ENCODE results near the gene IRF2.

Gene IRF2

DNA sequence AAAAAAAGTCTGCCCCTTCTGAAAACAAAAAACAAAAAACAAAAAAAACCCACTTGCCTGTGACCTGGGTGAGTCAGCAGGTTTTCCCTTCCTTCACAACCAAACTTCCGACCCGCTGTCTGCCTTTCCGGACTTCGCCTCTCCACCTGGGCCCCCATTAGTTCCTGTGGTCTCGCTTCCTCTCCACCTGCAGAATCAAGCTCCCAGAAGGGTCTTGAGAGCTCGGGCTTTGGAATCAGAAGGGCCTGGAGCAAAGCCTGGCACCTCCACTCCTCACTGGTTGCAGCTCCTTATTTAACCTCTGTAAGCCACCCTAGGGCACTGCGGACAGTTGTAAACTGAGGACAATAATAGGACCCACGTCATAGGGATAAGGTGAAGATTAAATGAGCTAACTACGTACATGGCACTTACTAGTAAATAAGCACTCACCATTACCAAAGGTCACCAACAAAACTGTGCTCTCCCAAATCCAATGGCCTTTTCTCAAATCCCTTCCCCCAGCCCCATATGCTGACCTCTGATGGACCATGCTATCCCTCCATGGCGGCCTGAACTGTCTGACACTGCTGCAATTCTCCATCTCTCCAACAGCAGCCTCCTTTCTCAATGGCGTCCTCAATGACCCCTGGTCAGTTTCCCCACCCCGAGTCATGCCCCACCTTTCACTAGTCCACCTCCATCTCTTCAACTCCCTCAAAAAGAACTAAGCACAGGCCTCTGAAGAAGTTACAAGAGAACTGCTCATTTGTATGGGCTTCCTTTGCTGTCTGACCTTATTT, 64.2 kb downstream of the IRF2 start:
- DNase-seq (ENCODE audit: low spot score): no peak
- FAIRE-seq: no peak

DNA sequence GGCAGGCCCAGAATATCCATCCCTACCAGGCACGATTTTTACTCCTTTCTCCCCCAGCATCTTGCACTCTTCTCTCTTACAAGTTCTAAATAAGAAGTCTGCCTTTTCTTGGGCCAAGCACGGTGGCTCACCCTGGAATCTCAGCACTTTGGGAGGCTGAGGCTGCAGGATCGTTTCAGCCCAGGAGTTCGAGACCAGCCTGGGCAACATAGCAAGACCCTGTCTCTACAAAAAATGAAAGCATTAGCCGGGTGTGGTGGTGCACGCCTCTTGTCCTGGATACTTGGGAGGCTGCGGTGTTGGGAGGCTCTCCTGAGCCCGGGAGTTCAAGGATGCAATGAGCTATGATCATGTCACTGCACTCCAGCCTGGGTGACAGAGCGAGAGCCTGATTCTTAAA, 64.8 kb downstream of the IRF2 start:
- no peak for FAIRE-seq

DNA sequence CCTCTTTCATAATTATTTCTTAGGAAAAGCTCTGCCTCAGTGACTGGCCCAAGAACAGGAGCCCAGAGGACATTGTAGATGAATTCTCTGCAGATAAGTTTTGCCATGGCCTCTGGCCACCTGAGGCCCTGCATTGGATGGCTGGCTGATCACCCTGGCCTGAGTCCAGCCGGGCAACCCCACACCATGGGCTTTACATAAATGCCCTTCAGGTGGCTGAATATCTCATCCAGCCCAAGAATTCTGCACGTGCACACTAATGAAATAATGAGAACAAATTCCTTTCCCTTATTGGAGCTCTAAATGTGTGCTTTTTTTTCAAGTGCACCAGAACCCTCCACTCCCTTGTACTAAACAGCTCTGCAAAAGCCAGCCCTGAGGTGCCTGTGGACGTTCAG, 65.7 kb downstream of the IRF2 start:
- no peak for FAIRE-seq
- DNase-seq (ENCODE audit: low spot score): no peak

More for the DNA sequence above, 64.8 kb downstream of the IRF2 start:
- no peak for DNase-seq (ENCODE audit: low spot score)

DNA sequence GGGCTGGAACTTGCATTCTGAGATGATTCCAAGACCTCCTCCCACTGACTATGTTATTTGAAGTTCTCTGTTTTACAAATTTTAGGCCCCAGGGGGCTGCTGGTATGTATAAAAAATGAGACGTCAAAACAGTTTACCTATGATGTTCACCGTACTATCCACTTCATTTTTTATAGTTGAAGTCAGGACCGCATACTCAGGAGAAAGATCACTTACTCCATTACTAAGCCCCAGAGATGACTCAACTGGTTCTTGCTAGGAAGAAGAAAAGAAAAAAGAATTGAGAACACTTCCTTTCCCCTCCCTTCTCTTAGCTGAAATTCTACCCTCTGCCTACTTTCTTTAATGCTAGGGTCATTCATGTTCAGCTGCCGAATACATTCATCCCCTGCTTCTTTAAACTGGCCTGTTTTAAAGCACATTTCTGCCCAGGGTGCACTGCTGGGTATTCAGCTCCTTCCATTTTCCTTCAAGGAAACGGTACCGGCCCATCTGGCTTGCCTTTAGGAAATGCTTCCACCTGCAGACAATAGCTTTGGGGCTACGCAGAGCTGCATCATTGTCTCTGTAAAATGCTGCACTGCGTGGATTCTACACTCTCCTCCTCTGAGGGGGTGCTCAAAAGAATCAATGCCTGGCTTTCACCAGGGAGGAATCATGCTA, 66.2 kb downstream of the IRF2 start:
- DNase-seq (ENCODE audit: low spot score) (no peak), FAIRE-seq (no peak)

DNA sequence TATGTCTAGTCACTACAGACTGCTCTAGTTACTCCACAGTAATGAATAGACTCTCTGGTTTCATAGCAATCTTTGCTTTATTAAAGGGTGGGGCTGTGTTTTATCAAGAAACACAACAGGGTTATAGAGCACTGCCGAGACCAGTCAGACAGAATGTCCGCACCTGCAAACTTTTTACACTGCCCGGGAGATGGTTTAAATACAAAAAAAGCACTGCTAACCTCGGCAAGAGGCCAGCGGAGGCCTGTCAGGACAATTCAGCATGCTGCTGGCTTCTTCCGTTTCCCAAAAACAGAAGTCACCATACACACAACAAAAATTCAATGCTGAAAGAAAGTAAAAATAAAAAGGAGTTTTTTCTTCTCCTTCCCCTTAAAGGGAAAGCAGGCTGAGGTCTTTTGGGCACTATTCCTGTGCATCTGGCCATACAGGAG, 67.4 kb downstream of the IRF2 start:
- DNase-seq (ENCODE audit: low spot score): no peak
- FAIRE-seq: no peak

DNA sequence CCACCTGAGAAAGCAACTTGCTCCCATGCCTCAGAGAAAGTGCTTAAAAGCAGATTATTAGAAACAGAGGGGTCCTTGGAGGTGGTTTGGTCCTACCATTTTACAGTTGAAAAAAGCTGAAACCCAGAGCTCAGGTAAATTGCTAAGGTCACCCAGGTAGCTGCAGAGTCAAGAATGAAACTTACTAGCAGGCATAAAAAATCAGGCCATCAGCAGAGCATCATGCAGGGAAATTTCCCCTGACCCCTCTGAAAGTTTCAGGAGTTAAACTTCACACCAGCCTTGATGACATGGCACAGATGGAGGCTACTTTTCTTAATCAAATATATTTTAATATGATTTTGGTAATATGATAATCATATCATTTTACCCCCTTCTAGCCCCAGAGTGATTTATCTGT, 70.3 kb downstream of the IRF2 start:
- FAIRE-seq (no peak), DNase-seq (ENCODE audit: low spot score) (no peak)

DNA sequence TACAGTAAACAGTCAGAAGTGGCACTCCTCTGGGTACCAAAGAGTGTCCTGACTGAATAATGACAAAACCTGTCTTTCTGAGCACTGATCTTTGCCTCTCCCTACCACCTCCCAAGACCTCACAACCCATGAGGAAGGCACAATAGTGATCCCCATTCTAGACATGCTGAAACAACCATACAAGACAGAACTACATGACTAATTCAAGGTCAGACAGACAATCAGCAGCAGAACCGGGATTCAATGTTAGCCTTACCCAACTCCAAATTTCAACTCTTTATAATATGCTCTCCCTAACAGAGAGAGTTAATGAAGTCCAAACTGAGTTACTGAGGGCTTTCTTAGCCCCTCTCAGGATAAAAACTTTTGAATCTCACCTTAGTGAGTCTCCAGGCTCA, 71.0 kb downstream of the IRF2 start:
- FAIRE-seq: no peak
- DNase-seq (ENCODE audit: low spot score): no peak

DNA sequence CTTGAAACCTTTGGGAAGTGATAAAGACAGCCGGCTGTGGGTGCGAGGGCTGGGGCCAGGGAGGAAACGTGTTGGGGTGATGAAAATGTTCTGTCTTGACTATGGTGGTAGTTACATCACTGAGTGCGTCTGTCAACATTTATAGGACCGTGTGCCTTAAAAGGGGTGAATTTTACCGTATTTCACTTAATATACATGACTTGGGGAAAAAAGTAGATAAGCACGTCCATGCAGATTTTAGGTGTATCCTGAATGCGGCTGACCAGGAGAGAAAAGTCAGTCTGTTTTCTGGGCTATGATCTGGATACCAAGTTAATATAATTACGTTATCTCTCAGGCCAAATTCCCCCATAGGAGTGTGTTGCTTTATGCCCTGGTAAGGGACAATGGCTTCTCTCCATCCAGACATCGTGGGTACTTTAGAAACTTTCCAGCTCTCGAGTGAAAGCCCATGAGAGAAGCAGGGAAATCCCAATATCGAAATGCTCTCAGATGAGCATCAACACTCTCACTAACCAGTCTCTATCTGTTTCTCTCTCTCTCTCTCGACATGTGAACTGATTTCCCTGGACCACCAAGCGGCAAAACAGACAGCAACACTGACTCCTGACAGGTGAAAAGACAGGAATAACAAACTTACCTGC, 71.5 kb downstream of the IRF2 start:
- DNase-seq (ENCODE audit: low spot score) (no peak), FAIRE-seq (no peak)

DNA sequence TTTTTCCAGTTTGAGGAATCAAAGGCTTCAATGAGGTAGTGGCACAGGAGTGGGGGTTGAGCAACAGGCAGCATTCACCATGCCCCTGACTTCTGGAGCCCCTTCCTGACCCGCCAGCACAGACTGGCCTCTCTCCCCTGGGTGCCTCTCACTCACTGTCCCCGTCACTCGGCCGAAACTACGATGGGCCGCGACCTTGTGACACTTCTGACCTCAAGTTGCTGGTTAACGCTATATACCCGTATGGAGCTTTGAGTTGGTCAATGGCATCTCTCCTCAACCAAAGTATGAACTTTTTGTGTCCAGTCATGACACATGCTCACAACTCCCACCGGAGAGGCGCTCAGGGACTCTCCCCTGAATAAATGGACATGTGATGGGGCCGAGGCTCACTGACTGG, 72.1 kb downstream of the IRF2 start:
- DNase-seq (ENCODE audit: low spot score): no peak
- no peak for FAIRE-seq

DNA sequence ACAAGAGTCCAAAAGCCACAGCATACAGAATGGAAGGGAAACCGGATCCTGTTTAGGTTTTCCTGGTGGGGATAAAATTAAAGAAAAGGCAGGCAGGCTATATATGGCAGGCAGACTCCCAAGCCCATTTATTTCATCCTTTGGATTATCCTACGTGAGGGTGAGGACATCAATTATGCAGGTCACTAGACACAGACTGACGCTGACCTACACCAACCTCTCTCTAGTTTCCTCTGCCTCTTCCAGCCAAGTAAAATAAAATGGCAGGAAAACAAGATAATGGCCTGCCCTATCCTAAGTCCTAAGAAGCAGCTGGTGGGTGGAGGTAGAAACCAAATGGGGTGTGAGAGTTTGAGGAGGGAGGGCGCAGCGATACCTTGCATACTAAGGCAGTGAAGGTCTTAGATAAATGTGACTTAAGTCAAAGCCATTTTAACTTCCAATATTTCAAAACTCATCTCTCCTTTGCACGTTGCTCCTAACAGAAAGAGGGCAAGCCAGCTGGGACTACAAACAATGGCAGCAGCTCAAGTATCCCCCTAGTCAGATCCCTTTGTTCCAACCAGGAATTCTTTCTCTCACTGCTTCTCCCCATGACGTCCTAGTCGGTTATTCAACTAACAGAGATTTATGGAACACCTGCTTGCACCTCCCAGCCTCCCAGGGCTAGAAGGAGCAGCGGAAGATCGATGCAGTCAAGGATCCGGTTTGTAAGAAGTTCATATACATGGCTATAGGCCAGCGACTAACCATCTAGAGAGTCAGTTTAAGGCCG, 72.8 kb downstream of the IRF2 start:
- DNase-seq (ENCODE audit: low spot score) (no peak), FAIRE-seq (no peak)

DNA sequence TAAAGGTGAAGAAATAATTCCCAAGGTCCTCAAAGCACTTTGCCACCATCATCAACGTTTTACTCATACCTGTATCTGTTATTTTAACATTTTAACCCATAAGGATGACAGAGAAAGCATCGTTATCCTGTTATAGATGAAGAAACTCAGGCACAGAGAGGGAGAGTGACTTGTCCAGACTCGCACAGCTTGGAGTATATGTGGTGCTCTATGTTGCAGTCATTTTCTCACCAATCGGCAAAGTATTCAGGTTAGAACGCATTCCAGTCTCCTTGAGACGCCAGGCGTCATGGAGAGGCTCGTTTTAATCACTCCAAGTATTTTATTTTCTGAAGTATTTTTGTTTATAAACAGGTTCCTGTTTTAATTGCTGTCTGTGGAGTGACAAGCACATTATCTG, 73.5 kb downstream of the IRF2 start:
- FAIRE-seq (no peak), DNase-seq (ENCODE audit: low spot score) (no peak)

DNA sequence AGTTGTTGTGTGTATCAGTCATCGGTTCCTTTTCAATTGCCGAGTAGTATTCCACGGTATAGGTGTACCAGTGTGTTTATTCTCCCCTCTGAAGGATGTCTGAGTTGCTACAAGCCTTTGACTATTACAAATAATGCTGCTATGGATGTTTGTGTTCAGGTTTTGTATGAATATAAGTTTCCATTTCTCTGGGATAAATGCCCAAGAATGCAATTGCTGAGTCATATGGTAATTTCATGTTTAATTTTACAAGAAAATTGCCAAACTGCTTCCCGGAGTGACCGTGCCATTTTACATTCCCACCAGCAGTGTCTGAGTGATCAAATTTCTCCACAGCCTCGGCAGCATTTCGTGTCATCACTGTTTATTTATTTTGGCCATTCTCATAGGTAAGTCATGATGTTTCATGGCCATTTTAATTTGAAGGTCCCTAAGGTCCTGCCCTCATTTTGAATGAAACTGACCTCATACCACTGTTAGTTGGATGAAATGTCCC, 73.9 kb downstream of the IRF2 start:
- DNase-seq (ENCODE audit: low spot score) (no peak), FAIRE-seq (no peak)

DNA sequence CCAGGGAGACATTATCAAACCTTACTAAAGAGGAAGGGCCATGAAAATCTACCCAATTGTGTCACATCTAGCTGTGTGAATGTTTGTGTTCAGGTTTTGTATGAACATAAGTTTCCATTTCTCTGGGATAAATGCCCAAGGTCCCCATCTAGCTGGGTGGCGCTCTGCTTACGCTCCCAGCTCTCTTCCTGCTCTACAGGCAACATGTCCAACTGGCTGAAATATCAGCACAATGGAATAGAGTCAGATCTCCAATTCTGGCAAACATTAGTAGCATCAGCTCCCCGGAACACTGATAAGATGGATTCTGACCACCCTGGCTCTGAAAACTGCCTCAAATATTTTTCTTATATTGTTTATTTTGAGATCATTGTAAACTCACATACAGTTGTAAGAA, 74.8 kb downstream of the IRF2 start:
- FAIRE-seq (no peak), DNase-seq (ENCODE audit: low spot score) (no peak)

DNA sequence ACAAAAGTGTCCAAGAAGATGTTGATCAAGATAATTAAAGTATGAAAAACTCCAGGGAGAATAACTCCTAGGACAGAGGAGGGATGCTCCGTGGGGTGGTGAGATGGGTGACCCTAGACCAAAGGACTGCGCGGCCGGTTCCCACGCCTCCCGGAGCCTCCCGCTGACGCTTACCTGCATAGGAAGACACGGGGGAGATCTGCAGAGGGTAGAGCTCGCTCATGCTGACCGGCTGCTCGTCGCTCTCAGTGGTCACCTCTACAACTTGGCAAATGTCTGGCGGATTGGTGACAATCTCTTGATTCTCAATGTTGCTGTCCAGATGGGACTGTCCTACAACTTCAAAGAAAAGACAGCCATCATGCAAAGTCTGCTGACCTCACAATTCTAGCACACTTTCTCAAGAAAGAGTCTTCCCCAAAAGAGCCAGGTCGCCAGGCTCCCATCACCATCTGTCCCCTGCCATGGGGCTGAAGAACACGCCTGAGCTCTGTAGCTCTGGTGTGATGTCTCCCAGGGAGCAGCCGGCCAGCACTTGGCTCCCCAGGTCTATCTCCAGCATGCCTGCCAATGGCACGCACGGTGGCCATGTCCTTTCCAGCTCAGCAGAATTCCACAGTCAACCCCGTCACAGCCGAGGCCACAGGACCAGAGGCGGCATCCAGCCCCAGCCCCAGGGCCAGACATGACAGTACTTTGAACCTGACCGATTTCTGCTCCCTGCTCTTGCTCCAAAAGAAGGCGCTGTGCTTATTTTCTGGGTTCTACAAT, 75.4 kb downstream of the IRF2 start:
- FAIRE-seq: no peak
- no peak for DNase-seq (ENCODE audit: low spot score)

DNA sequence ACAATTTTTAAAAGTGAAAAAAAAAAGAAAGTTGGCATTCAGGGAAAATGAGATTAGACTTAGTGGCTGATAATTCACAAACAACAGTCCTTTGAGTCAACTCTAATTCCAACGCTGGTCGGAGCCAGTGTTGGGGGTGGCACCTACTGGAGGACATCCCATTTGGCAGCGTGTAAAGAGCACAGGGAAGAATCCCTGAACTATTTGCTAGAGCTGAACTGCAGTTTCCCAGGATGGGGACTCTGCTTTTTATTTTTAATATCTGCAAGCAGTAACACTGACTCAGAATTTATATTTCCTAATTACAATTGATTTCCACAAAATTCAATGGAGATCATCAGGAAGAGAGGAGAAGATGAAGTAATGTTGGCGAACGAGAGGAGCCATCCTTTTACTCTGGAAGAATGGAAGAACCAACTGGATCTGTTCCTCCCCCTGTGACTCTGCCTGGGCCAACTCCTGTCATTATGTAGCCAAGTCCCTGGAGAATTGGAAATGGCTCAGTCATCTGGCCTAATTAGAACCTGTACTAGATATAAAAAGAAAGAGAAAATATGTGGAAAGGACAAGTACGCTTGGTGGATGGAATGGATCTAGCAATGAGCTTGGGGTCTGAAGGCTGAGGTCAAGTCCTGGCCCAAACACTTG, 76.7 kb downstream of the IRF2 start:
- no peak for FAIRE-seq
- DNase-seq (ENCODE audit: low spot score): no peak

DNA sequence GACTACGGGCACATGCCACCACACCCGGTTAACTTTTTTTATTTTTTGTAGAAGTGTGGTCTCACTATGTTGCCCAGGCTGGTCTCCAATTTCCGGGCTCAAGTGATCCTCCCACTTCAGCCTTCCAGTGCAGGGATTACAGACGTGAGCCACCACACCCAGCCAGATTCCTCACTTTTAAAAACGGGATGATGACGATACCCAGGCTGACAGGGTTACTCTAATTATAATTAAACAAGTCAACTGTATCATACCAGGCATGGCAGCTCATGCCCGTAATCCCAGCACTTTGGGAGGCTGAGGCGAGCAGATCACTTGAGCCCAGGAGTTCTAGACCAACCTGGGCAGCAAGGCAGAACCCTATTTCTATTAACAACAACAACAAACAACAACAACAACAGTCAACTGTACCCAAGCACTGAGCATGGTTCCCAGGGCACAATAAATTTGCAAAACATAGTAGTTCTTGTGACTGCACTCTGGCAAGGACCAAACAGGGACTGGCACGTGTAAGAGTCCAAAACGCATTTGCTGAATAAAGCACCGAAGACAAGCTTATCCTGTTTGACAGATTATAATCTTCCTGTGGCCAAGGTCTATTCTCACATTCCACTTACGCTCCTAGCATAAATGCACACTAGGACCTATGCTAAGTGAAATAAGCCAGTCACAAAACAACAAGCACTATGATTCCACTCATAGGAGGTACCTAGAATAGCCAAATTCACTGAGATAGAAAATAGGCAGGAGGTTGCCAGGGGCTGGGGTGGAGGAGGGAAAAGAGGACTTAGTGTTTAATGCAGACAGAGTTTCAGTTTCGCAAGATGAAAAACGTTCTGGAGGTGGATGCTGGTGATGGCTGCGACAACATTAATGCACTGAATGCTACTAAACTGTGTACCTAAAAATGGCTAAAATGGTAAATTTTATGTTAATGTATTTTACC, 77.5 kb downstream of the IRF2 start:
- FAIRE-seq (no peak), DNase-seq (ENCODE audit: low spot score) (no peak)

DNA sequence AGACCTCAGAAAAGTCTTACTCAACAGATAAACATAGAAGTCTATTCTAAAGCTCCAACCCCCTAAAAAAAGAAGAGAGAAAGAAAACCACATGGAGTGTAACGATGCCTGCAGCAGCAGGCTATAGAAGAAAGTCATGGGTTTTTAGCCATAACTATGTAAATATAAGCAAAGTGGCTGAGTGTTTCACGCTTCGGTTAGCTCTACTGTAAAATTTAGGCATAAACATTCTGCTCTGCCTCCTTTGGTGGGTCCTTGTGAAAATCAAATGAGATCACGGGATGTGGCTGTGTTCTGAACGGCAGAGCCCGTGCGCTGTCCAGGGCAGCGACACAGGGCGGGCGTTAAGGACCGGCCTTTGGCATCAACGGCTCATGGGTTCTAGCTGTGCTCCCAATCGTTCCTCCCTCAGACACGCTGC, 78.4 kb downstream of the IRF2 start:
- FAIRE-seq (no peak), DNase-seq (ENCODE audit: low spot score) (no peak)

DNA sequence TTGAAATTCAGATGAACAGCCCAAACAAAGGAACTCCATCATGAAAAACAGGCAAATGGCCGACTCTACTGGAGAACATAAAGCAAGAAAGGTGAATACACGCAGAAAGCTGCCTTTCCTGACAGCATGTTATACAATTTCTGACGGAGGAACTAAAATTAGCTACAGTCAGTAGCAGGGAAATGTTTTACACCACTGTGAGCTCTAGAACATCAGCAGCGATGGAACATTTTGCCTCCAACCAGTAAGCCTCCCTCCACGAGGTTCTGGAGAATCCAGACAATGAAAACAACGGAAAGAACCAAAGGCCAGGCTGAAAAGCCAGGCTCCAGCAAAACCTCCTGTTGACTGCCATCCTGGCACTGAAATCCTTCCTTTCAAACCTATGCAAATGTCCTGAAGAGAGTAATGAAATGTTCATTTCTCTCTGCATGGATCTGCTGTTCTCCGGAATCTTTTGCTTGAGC, 78.9 kb downstream of the IRF2 start:
- DNase-seq (ENCODE audit: low spot score): no peak

More for the DNA sequence above, 78.9 kb downstream of the IRF2 start:
- FAIRE-seq: no peak
